CD4-positive, alpha-beta T cell (primary cell): ENCODE measurements around the gene ACTA1. TPM values are rescaled to one million over a fixed set of nuclear protein-coding genes. Genes with fewer than 3 reads are reported as not detected.

Experiments
- ATAC-seq: fragments of 200-7000 bp; cut with Tn5 transposase; one replicate; pipeline ENCODE4 v1.10.0; 2022; ENCODE audit warnings: mild to moderate bottlenecking; ENCODE audit not compliant: poor library complexity
- CTCF ChIA-PET: fragments of 350-600 bp; sonication (Branson Sonifier 250); formaldehyde crosslinking; loops from one replicate; lab custom pipeline; 2021; ENCODE audit warnings: antibody characterized with exemption, inconsistent platforms; lab: Charles Lee
- POLR2A ChIA-PET: fragments of 350-600 bp; sonication (Branson Sonifier 250); formaldehyde crosslinking; loops from one replicate; lab custom pipeline; 2021; ENCODE audit warnings: antibody characterized with exemption, inconsistent platforms; lab: Charles Lee
- DNase-seq, 14 experiments: peaks; one replicate each; pipeline ENCODE4 v3.0.0-alpha.2; 2013 to 2020; ENCODE audit warnings: mixed read lengths in 2 of 14
- H3K27ac ChIP-seq, 2 donors: one replicate each; pipeline versions ENCODE4 v1.5.1 to v1.7.0; 2013; ENCODE audit warnings: low read length in 2 of 2, low read depth in 1 of 2, mild to moderate bottlenecking in 1 of 2
- H3K27me3 ChIP-seq, 2 experiments: 1 replicate in 1 of 2; 2 replicates in 1 of 2; pipeline versions ENCODE4 v1.6.1 to v1.7.0; 2013; ENCODE audit warnings: low read length in 2 of 2, control low read depth in 1 of 2, mild to moderate bottlenecking in 1 of 2, moderate library complexity in 1 of 2; ENCODE audit not compliant: insufficient read depth in 2 of 2, control insufficient read depth in 1 of 2
- H3K36me3 ChIP-seq: one replicate; pipeline ENCODE4 v1.6.1; 2013; ENCODE audit warnings: low read length, control low read depth; ENCODE audit not compliant: insufficient read depth
- H3K4me1 ChIP-seq: one replicate; pipeline ENCODE4 v1.6.1; 2013; ENCODE audit warnings: low read length, control low read depth; ENCODE audit not compliant: insufficient read depth
- H3K4me3 ChIP-seq: one replicate; pipeline ENCODE4 v1.5.1; 2013; ENCODE audit warnings: mild to moderate bottlenecking, low read length, moderate library complexity
- H3K9me3 ChIP-seq, 2 experiments: 1 replicate in 1 of 2; 2 replicates in 1 of 2; pipeline versions ENCODE4 v1.6.1 to v1.7.0; 2013; ENCODE audit warnings: low read length in 2 of 2, mild to moderate bottlenecking in 2 of 2, control low read depth in 1 of 2, moderate library complexity in 1 of 2; ENCODE audit not compliant: control insufficient read depth in 1 of 2, insufficient read depth in 1 of 2
- H3K27ac Mint-ChIP-seq: one replicate; pipeline ENCODE4 v1.8.0; 2020; ENCODE audit warnings: mixed read lengths
- H3K27me3 Mint-ChIP-seq: one replicate; pipeline ENCODE4 v1.8.0; 2021; ENCODE audit warnings: mixed read lengths
- H3K36me3 Mint-ChIP-seq: one replicate; pipeline ENCODE4 v1.8.0; 2021; ENCODE audit warnings: low read depth, mixed read lengths
- H3K4me1 Mint-ChIP-seq: one replicate; pipeline ENCODE4 v1.8.0; 2021; ENCODE audit warnings: low read depth, mixed read lengths
- H3K4me3 Mint-ChIP-seq: one replicate; pipeline ENCODE4 v1.8.0; 2020; ENCODE audit warnings: mild to moderate bottlenecking, mixed read lengths
- H3K9me3 Mint-ChIP-seq: one replicate; pipeline ENCODE4 v1.8.0; 2020; ENCODE audit warnings: mixed read lengths
- CTCF ChIP-seq: fragments of 200-600 bp; IDR thresholded peaks from one replicate; pipeline ENCODE4 v1.8.0; 2022; ENCODE audit warnings: antibody characterized with exemption, mild to moderate bottlenecking
- intact Hi-C, 2 experiments: fragments of 100-400 bp; cut with DNase I in 1 of 2; cut with micrococcal nuclease in 1 of 2; formaldehyde crosslinking; loops; one replicate each; pipeline versions ENCODE4 v1.15.1 to v1.9.0; 2023 to 2025; cut with DNase I, micrococcal nuclease
- total RNA-seq, 174 experiments: library from RNA in 2 of 174; stranded (reverse) in 2 of 174; gene quantifications; one replicate each; pipeline ENCODE4 v1.2.3 and lab custom pipeline; 2021 to 2026

ACTA1 gene
- total RNA-seq, 2 experiments from 2014 or later: not detected

GRCh38 chr1:229383188-229383587 lies 50.7 kb downstream of the ACTA1 start:
- ChIA-PET POLR2A (no interaction called here), CTCF (no interaction called here)
- Mint-ChIP-seq H3K4me3 (no peak overlapping the region), H3K27ac (no peak overlapping the region), H3K4me1 (no peaks in the 10 kb centered on the region), H3K27me3 (peaks cover 5% of the 10 kb centered on the region), H3K36me3 (no peaks in the 10 kb centered on the region), H3K9me3 (no peaks in the 10 kb centered on the region)
- Histone ChIP-seq H3K4me3 (no peak overlapping the region), H3K27me3 (no peaks in the 10 kb centered on the region), H3K36me3 (no peaks in the 10 kb centered on the region), H3K27ac (no peak overlapping the region), H3K4me1 (no peaks in the 10 kb centered on the region), H3K9me3 (no peaks in the 10 kb centered on the region)
- DNase-seq: no peak
- TF ChIP-seq CTCF: no peak
- intact Hi-C loops: no loop called here
- no peak for ATAC-seq

Other genes with a start within 250 kb of the ACTA1 start
- 10 to 100 TPM; 26.7 to 28.7 TPM for gene RAB4A, start 163.0 kb downstream of the ACTA1 start, total RNA-seq
- 10 to 100 TPM; 14.3 to 15.2 TPM for gene CCSAP, start 91.0 kb downstream of the ACTA1 start, total RNA-seq
- 10 to 100 TPM; 42.0 to 45.3 TPM for gene NUP133, start 74.2 kb upstream of the ACTA1 start, total RNA-seq
- gene ABCB10, start 124.6 kb upstream of the ACTA1 start, total RNA-seq: 10 to 100 TPM in 1 of 2 experiments, 1 to 10 TPM in 1; 9.8 to 11.0 TPM
- 10 to 100 TPM; 19.5 to 21.9 TPM for gene TAF5L, start 192.0 kb upstream of the ACTA1 start, total RNA-seq
- gene URB2, start 192.2 kb upstream of the ACTA1 start, total RNA-seq: 1 to 10 TPM; 4.1 to 4.2 TPM